ENCODE measurements around the gene C12orf60.

Gene C12orf60

DNA sequence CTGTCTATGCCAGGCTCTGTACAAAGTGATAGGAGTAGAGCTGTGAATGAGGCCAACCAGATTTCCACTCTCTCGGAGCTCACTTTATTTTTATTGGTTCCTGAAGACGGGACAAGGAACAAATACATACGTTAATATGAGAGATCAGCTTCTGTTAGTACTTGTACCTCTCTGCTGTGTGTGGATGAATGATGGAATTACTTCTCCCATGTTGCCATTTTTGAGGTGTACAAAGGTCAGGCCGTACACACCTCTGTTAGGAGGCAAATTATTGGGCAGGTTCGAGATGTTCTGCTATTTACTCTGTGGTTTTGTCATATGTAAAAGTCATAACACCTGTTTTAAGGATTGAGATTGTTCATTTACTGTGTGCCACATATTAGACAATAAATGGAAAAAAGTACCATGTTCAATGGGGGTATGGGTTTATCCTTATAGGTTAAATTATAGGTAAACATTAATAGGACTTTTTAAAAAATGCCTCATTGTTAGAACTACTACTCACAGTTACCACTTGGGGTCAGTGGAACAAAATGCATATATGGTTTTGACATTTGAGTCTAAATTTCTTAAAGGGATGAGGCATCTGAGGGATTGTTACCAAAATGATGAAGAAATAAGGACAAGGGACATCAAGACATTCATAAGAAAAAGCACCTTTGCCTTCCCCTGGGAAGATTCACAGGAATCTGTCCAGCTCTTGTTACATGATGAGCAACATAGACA, 27.1 kb upstream of the C12orf60 start:
- DNase-seq (ENCODE audit: low read depth, low spot score): no peak

DNA sequence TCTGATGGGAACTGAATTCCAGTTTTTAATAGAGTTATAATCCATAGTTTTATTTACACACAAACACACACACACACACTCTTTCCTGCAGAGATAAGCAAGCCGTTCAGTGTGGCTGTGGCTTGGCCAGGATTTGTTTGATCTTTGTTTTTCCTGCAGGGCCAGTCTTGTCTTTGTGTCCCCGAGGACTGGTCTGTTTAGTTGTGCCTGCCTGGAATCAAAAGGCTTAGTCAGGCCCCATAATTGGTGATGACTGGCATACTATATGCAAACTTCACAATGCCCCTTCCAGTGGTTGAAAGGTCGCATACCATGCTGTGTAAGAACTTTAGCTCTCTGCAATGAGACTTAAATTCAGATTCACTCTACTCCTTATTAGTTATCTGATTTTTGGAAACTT, 26.2 kb upstream of the C12orf60 start:
- DNase-seq (ENCODE audit: low read depth, low spot score): no peak

DNA sequence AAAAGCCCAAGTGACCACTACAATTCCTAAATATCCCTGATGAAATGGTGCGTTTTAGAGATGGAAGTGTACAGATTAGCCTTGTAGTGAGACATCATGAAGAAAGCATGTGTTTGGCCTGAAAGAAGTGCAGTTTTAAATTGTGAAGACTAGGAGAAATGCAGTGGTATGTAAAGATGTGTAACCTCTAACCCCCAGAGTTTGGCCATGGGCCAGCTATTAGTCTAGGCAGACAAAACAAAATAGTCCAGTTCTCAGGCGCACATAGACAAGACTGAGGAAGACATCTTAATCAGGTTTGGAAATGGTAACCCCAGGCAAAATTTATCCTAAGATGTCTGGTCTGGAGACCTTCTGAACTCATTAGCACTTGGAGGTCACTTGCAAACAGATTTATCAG, 23.6 kb upstream of the C12orf60 start:
- DNase-seq (ENCODE audit: low read depth, low spot score): no peak

DNA sequence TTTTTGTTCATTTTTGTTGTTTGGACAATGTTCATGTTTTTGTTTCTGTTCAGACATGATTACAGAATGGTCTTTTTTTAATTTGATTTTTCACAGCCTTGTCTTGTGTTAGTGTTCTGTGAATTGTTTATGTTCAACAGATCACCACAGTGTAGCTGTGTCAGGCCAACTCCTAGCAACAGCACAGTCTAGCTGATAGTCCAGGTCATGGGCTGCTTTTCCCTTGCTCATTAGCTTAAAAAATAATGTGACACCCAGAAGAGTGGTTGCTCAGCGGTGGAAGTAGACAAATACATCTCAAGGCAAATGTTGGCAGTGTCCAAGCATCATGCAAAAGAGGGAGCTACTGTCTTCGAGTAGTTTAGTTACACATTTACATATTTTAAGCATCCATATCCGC, 22.6 kb upstream of the C12orf60 start:
- no peak for DNase-seq (ENCODE audit: low read depth, low spot score)

DNA sequence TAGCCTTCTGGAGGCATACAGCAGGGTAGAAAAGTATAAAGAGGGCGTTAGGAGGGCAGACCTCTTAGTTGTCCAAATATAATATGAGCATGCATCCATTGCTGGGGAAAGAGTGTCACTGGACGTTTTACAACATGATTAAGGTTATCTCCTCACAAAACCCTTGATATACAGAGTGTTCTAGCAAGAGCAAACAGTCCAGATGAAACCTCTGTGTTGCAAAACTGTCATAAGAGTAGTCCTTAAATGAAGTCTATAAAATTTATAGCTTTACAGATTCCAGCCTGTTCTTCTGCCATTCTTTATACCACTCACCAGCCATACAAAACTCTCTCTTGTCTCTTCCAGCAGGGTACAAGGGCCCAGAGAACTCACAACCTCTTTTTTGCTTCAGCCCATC, 21.9 kb upstream of the C12orf60 start:
- no peak for DNase-seq (ENCODE audit: low read depth, low spot score)

DNA sequence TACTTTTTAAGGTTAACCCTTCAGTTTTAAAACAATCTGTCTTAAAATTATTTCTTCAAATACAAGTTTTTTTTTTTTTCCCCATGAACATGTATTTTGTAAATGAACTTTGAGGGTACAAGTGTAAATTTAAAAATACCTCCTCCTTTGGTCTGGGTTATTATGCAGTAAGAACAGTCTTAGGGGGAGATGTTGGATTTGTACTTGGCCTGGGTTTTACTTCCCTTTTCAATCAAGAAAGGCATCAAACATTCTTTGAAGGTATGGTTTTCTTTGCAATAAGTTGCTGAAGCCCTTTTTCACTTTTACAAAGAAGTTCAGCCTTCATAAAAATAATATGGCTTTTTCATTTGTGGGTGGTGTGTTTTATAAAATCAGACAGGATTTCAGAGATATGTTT, 20.7 kb upstream of the C12orf60 start:
- no peak for DNase-seq (ENCODE audit: low read depth, low spot score)

DNA sequence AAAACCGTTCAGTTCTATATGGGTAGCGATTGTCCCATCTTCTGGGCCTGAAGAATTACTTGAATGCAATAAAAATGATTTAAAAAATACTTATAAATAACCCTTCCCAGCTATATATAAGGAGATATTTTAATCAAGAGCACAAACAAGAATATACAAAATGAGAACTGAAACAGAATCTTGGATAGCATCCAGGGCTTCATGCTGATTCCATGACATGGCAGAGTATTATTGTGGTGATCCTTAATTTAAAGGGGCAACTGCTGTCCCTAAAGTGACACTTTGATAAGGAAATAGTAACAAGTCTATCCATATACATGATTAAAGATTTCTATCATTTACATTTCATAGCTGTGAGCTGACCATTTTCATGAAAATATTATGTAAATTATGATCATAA, 19.0 kb upstream of the C12orf60 start:
- DNase-seq (ENCODE audit: low read depth, low spot score): no peak

DNA sequence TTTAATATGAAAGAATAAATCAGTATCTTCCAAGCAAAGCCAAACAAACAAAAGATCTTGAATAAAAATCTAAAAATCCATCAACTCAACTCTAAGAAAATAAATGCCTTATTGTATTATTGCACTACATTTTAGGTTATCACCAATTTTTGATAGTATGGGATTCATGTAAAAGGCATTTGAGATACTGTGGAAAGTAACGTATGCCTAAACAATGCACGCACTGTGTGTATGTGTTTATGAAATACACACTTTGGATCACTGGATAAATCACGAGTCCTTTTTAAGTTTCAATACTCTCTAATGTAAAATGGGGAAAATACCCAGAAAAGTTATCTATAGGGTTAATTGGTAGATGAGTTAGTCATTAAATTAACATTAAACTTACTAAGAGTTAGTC, 17.9 kb upstream of the C12orf60 start:
- no peak for DNase-seq (ENCODE audit: low read depth, low spot score)

DNA sequence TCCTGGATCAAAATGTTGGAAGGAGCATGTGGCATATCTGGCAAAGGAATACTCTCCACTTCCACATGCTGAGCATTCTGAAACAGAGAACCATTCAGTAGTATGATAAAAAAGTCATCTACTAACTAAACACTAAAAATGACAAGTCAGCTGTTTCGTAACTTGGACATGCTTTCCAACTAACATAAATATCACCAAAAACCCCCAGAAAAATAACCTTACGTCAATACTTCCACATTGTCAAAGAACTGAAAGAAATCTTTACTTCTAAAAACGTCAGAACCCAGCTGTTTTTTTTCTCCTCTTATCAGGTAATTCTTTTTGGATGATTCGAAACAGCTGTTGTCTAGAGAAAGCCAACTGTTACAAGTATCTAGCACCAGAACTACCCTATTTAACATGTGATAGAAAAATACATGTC, 8.4 kb upstream of the C12orf60 start:
- no peak for DNase-seq (ENCODE audit: low read depth, low spot score)

DNA sequence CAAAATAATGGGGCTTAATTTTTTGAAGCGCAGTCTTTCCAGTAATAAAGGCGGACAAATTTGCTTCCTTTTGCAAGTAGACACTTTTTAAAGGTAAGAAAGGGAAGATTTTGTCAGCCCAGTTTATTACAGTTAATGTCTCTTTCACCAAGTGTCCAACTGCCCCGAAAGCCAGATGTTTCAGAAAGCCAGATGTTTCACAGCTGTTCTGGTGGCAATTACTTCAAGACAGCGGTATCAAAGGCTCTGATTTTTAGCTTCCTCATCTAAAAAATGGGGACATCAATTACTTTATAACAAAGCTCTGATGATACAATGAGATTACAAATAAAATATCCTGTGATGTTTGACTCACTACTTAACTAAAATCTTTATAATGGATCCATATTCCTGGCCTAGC, 1.2 kb upstream of the C12orf60 start:
- no peak for DNase-seq (ENCODE audit: low read depth, low spot score)

DNA sequence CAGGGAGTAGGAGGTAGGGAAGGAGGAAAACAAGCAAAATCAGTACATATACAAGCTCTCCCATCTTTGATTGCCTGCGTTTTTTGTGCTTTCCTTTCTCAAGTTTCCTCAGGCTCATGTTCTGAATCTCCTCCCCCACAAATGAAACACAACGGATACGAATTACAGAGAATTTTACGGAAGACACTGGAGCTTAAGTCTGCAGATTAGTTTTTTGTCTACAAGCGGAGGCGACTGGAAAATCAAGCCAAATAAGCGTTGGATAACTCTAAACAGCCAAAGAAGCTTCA, 804 bp upstream of the C12orf60 start:
- no peak for DNase-seq (ENCODE audit: low read depth, low spot score)

DNA sequence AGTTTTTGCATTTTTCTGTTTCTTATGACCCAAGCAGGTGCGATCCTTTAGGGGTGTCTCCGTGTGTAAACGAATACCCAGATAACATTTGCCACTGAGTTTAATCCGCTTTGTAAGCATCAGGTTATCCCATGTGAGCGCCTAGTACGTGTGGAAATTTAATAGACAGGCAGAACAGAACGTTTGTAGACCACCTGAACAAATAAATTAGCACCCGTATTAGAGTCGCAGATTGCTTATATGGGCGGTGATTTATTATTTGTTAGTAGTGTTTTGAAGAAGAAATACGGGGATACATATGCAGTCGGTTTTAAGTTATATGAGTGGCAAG, 325 bp downstream of the C12orf60 start:
- no peak for DNase-seq (ENCODE audit: low read depth, low spot score)

DNA sequence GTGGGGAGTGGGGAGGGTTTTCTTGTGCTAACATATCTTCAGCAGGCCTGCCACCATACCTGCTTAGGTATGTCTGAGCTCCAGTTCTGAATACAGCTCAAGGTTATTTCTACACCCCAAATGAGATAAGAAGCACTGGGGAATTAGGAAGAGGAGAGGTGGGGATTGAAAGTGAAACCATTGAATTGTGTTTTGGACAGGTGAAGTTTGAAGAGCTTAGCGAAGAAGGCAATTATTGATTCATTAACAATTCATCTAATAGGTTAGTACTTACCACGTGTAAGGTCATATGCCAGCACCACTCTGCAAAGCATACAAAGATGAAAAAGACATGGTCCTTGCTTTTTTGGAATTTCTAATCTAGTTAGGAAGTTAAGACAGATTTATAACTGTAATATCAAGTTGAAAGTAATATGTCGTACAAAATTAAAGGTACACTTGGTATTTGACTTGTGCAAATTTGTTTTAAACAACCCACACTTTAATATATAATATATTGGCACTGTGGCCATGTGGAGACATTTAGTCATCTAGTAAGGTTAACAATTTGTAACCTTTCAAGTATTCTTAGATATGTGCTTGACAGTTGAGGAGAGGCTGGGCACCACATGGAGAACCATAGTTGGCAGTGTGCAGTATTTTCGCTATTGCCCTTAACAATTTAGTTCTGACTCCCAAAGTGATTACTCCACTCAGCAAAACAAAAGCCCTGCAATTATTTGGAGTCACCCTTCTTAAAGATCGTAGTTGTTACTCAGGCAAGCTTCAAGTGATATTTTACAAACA, 6.9 kb downstream of the C12orf60 start:
- no peak for DNase-seq (ENCODE audit: low read depth, low spot score)

DNA sequence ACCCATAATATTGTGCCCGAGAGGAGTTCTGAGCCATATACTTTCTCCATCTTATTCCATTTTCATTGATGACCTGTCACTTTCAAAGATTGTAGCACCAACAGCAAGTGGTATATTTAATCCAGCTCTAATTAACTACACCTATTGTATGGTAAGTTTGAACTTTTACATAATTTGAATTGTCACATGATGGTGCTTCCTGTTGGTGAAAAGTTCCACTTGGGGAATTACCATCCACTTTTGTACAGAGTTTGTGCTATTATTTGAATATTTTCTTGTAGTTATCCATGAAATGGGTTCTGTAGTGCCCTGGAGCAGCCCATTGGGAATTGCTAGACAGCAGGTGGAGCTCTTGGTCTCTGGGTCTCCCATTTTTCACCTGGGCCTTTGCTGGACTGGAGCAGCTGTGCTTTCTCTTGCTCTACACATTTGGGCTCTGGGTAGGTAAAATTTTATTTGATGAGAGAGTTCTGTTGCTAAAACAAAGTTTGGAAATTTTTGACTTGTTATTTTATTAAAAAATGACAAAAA, 7.5 kb downstream of the C12orf60 start:
- DNase-seq (ENCODE audit: low read depth, low spot score): no peak

DNA sequence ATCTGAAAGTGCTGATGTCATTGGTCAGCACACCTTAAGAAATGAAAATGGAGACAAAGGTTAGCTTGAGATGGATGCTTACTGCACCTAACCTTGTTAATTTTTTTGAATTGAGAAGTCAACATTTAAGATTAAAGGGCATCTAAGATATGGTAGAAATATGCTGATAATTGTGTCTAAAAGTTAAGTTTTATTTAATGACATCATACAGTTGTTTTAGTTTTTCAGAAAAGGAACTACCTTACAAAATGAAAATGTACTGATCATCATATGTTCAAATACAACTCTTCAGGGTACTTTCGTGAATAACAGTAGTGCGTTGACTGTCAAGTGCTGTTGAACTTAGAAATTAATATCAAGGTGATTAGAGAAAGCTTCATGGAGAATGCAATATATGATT, 8.0 kb downstream of the C12orf60 start:
- no peak for DNase-seq (ENCODE audit: low read depth, low spot score)

DNA sequence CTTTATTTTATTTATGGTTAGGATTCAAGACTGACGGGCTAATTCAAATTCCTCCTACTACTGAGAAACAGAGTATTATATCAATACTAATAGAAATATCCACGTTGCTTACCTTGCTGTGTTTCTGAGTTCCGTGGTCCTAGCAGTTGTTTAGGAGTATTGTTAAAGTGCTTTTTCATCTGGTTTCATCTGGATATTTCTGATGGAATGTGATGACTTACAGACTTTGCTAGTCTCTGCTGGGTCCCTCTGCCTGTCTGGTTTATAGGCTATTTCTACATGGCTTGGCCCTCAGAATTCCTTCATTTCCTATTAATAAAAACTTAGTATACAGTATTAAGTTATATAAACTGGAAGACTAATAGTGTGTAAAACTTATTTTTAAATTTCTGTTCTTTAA, 10.5 kb downstream of the C12orf60 start, which contains the start of gene SMCO3:
TSS of gene SMCO3 (minus strand) at position 169 of the 400 bp plus-strand sequence. CDS start 7,502 bp downstream, outside the sequence.
- DNase-seq (ENCODE audit: low read depth, low spot score): no peak

DNA sequence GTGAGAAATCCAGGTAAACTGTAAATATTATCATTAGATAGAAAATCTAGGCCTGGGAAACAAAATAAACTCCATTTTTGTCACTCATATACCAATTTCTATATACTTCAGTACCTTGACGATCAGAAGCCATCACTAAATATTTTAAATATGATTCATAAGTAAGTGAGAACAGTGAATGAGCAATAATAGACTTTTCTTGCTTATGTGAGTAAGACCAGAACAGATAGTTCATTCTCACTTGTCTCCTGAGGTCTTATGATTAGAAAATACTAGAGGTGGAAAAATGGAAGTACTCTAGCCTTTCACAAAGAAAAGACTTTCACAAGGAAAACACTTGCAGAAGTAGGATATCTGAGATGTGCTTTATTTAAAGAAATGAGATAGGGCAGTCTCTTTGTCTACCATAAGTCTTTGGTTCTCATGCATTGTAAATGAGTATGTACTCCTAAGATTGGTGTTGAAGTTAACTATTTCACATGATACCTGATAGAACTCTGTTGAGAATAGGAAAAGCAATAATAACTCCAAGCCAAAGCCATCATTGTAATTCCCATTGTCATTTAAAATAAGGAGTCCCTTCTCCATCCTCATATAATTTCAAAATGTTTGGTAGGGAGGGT, 20.7 kb downstream of the C12orf60 start:
- no peak for DNase-seq (ENCODE audit: low read depth, low spot score)

DNA sequence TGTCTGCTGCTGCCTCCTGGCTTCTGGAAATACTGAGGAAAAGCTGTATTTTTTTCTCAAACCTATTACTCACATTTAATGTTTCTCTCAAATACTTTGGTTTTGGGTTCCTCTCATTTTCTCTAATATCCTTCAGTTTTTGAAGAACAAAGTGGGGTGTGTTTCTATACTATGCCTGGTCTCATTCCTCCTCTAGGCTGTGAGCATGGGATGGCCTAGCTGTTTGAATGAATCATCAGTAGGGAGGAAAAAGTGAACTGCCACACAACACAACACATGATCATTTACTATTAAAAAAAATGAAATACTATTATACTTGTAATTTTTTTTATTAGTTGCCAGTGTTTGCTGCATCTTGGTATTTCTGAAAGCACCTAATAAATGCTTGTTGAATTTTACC, 21.8 kb downstream of the C12orf60 start:
- DNase-seq (ENCODE audit: low read depth, low spot score): no peak

DNA sequence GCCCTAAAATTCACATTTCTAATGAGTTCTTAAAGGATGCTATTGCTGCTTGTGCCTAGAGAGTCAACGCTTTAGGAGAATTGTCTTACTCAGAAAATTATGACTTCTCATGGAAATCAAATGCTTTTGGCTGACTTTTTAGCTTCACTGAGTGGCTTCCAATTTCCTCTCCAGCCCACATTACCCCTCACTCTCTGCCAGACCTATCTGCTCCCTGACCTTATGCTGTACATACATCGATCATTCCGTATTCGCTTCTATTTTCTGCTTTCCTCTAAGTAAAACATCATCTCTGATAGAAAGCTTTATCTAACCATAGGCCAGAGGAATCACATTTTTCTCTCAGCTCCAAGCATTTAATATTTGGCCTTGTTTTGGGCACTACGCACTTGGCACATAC, 23.0 kb downstream of the C12orf60 start:
- DNase-seq (ENCODE audit: low read depth, low spot score): no peak

DNA sequence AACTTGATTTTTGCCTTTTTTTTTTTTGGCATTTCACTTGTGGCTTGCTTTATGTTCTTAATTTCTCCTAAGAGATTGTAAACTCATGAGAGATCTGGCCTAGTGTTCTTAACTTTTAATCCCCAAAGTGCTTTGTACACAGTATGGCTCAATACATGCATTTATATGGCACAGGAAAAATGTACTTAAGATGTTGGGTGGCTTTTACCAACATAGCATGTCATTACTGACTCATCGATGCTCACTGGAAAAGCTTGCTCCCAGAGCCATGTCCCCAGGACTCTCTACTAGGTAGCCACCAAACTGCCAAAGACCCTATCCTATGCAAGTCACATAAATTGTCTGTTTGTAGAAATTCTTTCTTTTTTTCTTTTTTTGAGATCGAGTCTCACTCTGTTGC, 23.6 kb downstream of the C12orf60 start:
- DNase-seq (ENCODE audit: low read depth, low spot score): no peak

DNA sequence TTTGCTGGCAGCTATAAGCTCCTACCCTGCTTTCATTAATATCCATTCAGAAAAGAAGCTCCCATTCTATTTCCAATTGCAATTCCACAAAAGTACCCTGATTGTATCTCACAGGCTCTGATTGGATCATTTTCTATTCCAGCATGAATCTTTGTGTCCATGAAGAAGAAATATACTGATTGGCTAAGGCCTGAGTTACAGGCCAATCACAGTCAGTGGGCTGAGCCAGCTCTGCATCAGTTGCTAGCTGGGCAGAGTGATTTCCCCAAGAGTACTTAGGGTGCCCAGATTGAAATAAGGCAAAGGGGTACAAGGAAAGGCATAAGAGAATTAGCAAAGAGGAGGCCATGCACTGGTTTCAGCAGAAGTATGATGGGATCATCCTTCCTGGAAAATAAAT, 25.4 kb downstream of the C12orf60 start:
- no peak for DNase-seq (ENCODE audit: low read depth, low spot score)

DNA sequence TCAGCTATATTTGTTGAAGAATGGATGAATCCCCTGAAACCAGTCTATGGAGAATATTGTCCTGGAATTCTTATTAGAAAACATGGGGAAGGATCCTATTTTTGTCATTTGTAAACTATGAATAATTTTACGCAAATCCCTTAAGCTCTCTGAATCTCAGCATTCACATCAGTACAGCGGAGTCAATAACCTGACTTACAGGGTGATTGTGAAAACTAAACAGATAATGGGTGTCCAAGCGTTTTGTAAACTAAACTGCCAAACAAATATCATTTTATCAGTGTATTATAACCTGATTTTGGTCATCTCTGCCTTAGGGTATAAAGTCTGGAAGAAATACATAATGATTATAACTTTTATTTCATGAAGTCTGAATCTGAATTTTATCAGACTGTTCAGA, 29.9 kb downstream of the C12orf60 start:
- no peak for DNase-seq (ENCODE audit: low read depth, low spot score)

DNA sequence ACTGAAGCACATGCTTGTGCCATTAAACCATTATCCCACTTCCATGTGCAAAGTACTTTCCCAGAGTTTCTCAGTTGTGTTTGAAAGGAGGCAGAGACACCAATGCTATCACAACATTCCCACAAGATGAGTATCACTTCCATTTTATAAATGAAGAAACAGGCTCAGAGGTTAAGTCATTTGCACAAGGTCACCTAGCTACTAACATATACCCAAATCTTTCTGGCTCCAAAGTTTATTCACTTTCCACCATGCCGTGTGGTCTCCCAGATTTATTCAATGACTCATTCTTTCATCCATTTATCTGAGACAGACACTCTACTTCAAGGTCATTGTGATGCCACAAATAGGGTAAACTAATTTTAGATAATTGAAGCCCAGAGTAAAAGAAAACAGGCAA, 30.5 kb downstream of the C12orf60 start:
- DNase-seq (ENCODE audit: low read depth, low spot score): no peak
